Measurements from ENCODE around the gene AGA. TPM values are rescaled to one million over a fixed set of nuclear protein-coding genes. Genes with fewer than 3 reads are reported as not detected.

The AGA gene
- total RNA-seq, 1 experiment from 2014 or later: 13.8 TPM

DNA sequence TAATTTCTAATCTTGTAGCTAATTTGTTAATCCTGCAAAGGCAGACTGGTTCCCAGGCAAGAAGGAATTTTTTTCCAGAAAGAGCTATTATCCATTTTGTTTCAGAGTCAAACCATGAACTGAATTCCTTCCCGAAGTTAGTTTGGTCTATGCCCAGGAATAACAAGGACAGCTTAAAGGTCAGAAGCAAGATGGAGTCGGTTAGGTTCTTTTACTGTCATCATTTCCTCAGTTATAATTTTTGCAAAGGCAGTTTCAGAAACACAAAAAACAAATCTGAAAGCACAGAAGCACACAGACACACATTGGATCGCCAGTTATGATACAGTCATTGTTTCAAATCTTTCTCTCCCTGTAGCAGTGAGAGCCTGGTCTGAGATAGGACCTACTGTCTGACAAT, 37.9 kb downstream of the AGA start:
- H3K9me3 ChIP-seq (ENCODE audit: insufficient read depth, low read depth): no peaks in the 10 kb centered on the region
- H3K36me3 ChIP-seq (ENCODE audit: low read depth): no peaks in the 10 kb centered on the region
- H4K20me1 ChIP-seq (ENCODE audit: insufficient read depth): no peaks in the 10 kb centered on the region
- H3F3A ChIP-seq (ENCODE audit: insufficient read depth, low read depth): no peaks in the 10 kb centered on the region
- no peaks in the 10 kb centered on the region for H3K27me3 ChIP-seq (ENCODE audit: insufficient read depth, low read depth)
- no peak for TF ChIP-seq EZH2 (IDR thresholded peaks at IDR 0.05; ENCODE audit: low read depth)
- TF ChIP-seq, protein P1, sequence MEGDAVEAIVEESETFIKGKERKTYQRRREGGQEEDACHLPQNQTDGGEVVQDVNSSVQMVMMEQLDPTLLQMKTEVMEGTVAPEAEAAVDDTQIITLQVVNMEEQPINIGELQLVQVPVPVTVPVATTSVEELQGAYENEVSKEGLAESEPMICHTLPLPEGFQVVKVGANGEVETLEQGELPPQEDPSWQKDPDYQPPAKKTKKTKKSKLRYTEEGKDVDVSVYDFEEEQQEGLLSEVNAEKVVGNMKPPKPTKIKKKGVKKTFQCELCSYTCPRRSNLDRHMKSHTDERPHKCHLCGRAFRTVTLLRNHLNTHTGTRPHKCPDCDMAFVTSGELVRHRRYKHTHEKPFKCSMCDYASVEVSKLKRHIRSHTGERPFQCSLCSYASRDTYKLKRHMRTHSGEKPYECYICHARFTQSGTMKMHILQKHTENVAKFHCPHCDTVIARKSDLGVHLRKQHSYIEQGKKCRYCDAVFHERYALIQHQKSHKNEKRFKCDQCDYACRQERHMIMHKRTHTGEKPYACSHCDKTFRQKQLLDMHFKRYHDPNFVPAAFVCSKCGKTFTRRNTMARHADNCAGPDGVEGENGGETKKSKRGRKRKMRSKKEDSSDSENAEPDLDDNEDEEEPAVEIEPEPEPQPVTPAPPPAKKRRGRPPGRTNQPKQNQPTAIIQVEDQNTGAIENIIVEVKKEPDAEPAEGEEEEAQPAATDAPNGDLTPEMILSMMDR (conservative IDR thresholded peaks at IDR 0.05): no peak
- POLR2A ChIA-PET (ENCODE audit: unreplicated experiment): no interaction called here
- no peak overlapping the region for H3K4me2 ChIP-seq
- no peak overlapping the region for H2AFZ ChIP-seq
- no peaks in the 10 kb centered on the region for H3K79me2 ChIP-seq (ENCODE audit: low read depth)
- H3K9me2 ChIP-seq (ENCODE audit: insufficient read depth): no peaks in the 10 kb centered on the region
- H3K4me3 ChIP-seq: no peak overlapping the region
- BruUV-seq (replicated peaks): no TSS peak
- DNase-seq: no peak
- CTCF ChIA-PET: no interaction called here
- no peaks in the 10 kb centered on the region for H3K4me1 ChIP-seq (replicated peaks; ENCODE audit: insufficient read depth)
- intact Hi-C loops (cut with micrococcal nuclease; ENCODE audit: unreplicated experiment): no loop called here
- H3K27ac ChIP-seq: no peak overlapping the region

DNA sequence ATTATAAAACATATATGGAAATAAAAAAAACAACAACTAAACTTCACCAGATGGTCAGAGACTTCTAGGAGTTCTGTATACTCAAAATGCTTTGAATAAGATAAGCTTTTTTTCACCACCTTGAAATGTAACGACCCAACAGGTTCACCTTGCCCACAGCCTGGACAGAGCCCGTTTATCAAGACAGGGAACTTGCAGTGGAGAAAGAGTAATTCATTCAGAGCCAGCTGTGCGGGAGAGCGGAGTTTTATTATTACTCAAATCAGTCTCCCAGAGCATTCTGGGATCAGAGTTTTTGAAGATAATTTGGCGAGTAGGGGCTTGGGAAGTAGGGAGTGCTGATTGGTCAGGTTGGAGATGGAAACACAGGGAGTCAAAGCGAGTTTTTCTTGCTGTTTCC, 38.5 kb downstream of the AGA start:
- Histone ChIP-seq H3K79me2 (ENCODE audit: low read depth) (no peaks in the 10 kb centered on the region), H3K36me3 (ENCODE audit: low read depth) (no peaks in the 10 kb centered on the region), H3K9me2 (ENCODE audit: insufficient read depth) (no peaks in the 10 kb centered on the region), H3K4me1 (replicated peaks; ENCODE audit: insufficient read depth) (no peaks in the 10 kb centered on the region), H3K4me2 (no peak overlapping the region), H3F3A (ENCODE audit: insufficient read depth, low read depth) (no peaks in the 10 kb centered on the region), H2AFZ (no peak overlapping the region), H3K4me3 (no peak overlapping the region), H3K27me3 (ENCODE audit: insufficient read depth, low read depth) (no peaks in the 10 kb centered on the region), H3K27ac (no peak overlapping the region), H4K20me1 (ENCODE audit: insufficient read depth) (no peaks in the 10 kb centered on the region), H3K9me3 (ENCODE audit: insufficient read depth, low read depth) (no peaks in the 10 kb centered on the region)
- TF ChIP-seq, protein P1 (conservative IDR thresholded peaks at IDR 0.05): no peak
- TF ChIP-seq EZH2 (IDR thresholded peaks at IDR 0.05; ENCODE audit: low read depth): no peak
- no peak for DNase-seq
- intact Hi-C loops (cut with micrococcal nuclease; ENCODE audit: unreplicated experiment): no loop called here
- POLR2A ChIA-PET (ENCODE audit: unreplicated experiment): interaction anchor here (0.7 kb wide), 1 partner anchor 316 kb away, joined by 7 read pairs; no protein-coding TSS in a partner anchor
- CTCF ChIA-PET: no interaction called here
- no TSS peak for BruUV-seq (replicated peaks)

DNA sequence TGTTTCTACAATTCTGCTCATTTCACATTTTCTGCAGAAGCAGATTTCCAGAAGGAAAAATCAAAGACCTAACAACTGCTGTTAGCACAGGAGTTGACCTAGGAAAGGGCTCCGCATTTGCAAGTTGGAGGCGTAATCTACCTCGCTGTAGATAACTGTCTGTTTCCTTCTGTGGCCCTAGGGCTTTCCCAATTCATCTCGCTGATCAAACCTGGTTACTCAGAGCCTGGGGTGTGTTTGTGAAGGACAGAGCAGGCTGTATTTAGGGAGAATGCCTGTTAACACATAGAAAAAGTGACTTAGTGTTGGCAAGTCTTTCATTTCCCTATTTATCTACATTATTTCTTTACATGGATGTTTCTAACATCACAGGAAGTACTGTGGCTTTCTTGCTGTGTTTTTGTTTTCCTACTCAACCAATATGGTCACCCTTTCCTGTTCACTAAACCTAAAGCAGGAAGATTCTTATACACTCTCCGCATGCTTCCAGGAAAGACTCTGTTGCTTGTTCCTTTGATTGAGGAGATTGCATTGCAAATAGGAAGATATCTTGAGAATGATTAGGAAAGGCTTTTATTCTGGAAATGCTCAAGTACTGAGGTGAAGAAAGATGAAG, 40.5 kb downstream of the AGA start:
- Histone ChIP-seq H3K9me2 (ENCODE audit: insufficient read depth) (no peaks in the 10 kb centered on the region), H3K4me1 (replicated peaks; ENCODE audit: insufficient read depth) (no peaks in the 10 kb centered on the region), H3K27ac (no peak overlapping the region), H3F3A (ENCODE audit: insufficient read depth, low read depth) (no peaks in the 10 kb centered on the region), H3K36me3 (ENCODE audit: low read depth) (no peaks in the 10 kb centered on the region), H3K79me2 (ENCODE audit: low read depth) (no peaks in the 10 kb centered on the region), H3K4me3 (no peak overlapping the region), H3K9me3 (ENCODE audit: insufficient read depth, low read depth) (no peaks in the 10 kb centered on the region), H3K27me3 (ENCODE audit: insufficient read depth, low read depth) (no peaks in the 10 kb centered on the region), H4K20me1 (ENCODE audit: insufficient read depth) (no peaks in the 10 kb centered on the region), H3K4me2 (no peak overlapping the region), H2AFZ (no peak overlapping the region)
- CTCF ChIA-PET: no interaction called here
- no peak for TF ChIP-seq EZH2 (IDR thresholded peaks at IDR 0.05; ENCODE audit: low read depth)
- TF ChIP-seq, protein P1 (conservative IDR thresholded peaks at IDR 0.05): no peak
- intact Hi-C loops (cut with micrococcal nuclease; ENCODE audit: unreplicated experiment): no loop called here
- DNase-seq: no peak
- POLR2A ChIA-PET (ENCODE audit: unreplicated experiment): no interaction called here
- no TSS peak for BruUV-seq (replicated peaks)
